ENCODE data around the gene LDLRAD4. TPM values are rescaled to one million over a fixed set of nuclear protein-coding genes. Genes with fewer than 3 reads are reported as not detected.
"Not testable (repeated sequence)": the region's sequence is repeated elsewhere in the genome, so short reads cannot be mapped to it uniquely, and the experiment has no call there.

Gene LDLRAD4
- polyA plus RNA-seq, 1 donor, result 9.1 TPM

DNA sequence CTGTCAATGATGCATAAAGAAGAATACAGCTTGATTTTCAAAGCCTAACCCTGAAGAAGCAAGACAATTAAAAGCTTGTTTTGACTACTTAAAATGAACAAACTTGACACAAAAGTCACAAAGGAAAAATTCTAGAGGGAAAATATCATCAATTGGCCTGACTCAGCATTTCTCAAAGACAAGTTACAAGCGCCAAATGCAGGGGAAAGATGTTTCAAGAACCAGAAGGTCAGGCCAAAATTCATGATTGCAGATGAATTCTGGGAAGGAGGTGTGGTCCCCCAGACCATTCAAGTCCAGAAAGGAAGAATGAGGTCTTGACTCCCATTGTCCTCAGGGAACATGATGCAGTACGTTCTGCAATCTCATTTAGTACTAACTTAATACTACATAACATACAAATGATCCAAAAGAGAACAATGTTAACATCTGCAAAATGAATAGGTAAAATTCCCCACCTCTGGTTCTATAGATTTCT is 443.3 kb downstream of the LDLRAD4 start:
- Histone ChIP-seq H3K27me3 (ENCODE audit: control insufficient read depth, insufficient read depth, low read length) (no peaks in the 10 kb centered on the region), H3K9me3 (ENCODE audit: control insufficient read depth, low read depth, low read length) (no peaks in the 10 kb centered on the region), H3K36me3 (ENCODE audit: control insufficient read depth, insufficient read depth, low read length) (peaks cover 6% of the 10 kb centered on the region), H3K4me3 (ENCODE audit: low read length) (no peak overlapping the region), H3K27ac (ENCODE audit: low read length) (no peak overlapping the region), H3K4me1 (ENCODE audit: control insufficient read depth, insufficient read depth, low read length) (no peaks in the 10 kb centered on the region)
- no peak for DNase-seq
- no CpG with 5 or more reads among the region's 2 CpGs for WGBS (ENCODE audit: insufficient coverage, low lambda C conversion rate)

DNA sequence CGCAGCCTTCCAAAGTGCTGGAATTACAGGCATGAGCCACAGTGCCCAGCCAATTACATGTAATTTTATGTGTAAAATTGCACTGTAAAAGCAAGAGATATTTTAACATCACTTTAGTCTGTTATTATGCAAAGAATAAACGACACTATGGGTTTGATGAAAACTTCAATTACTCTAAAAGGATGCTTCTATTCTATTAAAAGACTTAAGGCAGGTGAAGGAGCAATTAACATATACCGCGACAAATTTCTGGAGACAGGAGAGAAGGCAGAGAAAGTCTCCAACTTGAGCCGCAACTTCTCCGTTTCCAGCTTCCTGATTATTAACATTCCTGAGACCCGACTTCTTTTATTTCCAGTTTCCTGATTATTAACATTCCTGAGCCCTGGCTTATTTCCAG is 454.1 kb downstream of the LDLRAD4 start:
- Histone ChIP-seq H3K27ac (ENCODE audit: low read length) (no peak overlapping the region), H3K4me3 (ENCODE audit: low read length) (no peak overlapping the region), H3K36me3 (ENCODE audit: control insufficient read depth, insufficient read depth, low read length) (peaks cover 14% of the 10 kb centered on the region), H3K9me3 (ENCODE audit: control insufficient read depth, low read depth, low read length) (no peaks in the 10 kb centered on the region), H3K27me3 (ENCODE audit: control insufficient read depth, insufficient read depth, low read length) (no peaks in the 10 kb centered on the region), H3K4me1 (ENCODE audit: control insufficient read depth, insufficient read depth, low read length) (no peaks in the 10 kb centered on the region)
- 100% methylated on average over 4 of the region's 7 CpGs for WGBS (ENCODE audit: insufficient coverage, low lambda C conversion rate)
- no peak for DNase-seq

DNA sequence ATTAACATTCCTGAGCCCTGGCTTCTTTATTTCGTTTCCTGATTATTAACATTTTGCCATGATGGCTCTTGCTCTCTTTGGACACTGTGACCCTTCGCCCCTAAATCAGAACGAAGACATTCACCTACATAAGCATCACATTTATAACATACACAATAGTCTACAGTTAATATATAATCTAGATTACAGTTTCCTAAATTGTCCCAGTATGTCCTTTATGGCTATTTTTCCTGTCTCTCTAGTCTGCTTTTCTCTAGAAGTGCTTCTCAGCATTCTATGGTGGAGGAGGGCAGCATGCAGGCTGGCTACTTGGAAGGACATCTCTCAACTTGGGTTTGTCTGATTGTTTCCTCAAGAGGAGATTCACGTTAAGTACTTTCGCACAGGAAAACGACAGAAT is 457.9 kb downstream of the LDLRAD4 start:
- Histone ChIP-seq H3K9me3 (ENCODE audit: control insufficient read depth, low read depth, low read length) (no peaks in the 10 kb centered on the region), H3K4me1 (ENCODE audit: control insufficient read depth, insufficient read depth, low read length) (no peaks in the 10 kb centered on the region), H3K27ac (ENCODE audit: low read length) (no peak overlapping the region), H3K27me3 (ENCODE audit: control insufficient read depth, insufficient read depth, low read length) (no peaks in the 10 kb centered on the region), H3K36me3 (ENCODE audit: control insufficient read depth, insufficient read depth, low read length) (no peaks in the 10 kb centered on the region), H3K4me3 (ENCODE audit: low read length) (no peak overlapping the region)
- 77% methylated on average over 3 of the region's 6 CpGs for WGBS (ENCODE audit: insufficient coverage, low lambda C conversion rate)
- DNase-seq, result no peak

DNA sequence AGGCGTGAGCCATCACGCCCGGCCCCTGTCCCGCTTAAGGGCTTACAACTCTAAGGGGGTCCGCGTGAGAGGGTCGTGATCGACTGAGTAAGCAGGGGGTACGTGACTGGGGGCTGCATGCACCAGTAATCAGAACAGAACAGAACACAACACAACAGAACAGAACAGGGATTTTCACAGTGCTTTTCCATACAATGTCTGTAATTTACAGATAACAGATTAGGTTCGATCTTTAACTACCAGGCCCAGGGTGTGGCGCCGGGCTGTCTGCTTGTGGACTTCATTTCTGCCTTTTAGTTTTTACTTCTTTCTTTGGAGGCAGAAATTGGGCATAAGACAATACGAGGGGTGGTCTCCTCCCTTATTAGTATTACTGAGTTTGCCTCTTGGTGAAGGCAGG is 458.8 kb downstream of the LDLRAD4 start:
- WGBS (ENCODE audit: insufficient coverage, low lambda C conversion rate), result 100% methylated on average over 2 of the region's 13 CpGs

DNA sequence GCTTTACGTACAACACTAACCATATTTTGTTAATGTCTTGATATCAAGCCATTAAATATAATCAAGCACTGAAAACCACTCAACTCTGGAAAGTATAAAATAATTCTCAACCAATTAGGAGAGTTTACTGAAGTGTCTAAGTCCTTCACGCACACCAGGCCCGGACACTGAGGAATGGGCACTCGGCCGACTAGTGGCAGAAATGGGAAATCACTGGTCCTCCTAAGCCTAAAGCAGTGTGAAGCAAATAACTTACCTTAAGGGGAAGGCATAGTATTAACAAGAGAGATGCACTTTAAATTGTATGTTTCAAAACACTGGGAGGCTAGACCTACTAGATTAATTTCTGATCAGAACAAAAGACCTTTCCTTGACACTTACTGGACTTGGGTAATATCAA is 462.1 kb downstream of the LDLRAD4 start:
- no peak overlapping the region for H3K4me3 ChIP-seq (ENCODE audit: low read length)
- H3K27me3 ChIP-seq (ENCODE audit: control insufficient read depth, insufficient read depth, low read length), result no peaks in the 10 kb centered on the region
- no peaks in the 10 kb centered on the region for H3K9me3 ChIP-seq (ENCODE audit: control insufficient read depth, low read depth, low read length)
- no peak for DNase-seq
- H3K4me1 ChIP-seq (ENCODE audit: control insufficient read depth, insufficient read depth, low read length), result no peaks in the 10 kb centered on the region
- peaks cover 3% of the 10 kb centered on the region for H3K36me3 ChIP-seq (ENCODE audit: control insufficient read depth, insufficient read depth, low read length)
- no CpG with 5 or more reads among the region's 5 CpGs for WGBS (ENCODE audit: insufficient coverage, low lambda C conversion rate)
- no peak overlapping the region for H3K27ac ChIP-seq (ENCODE audit: low read length)

More for the DNA sequence above, 458.8 kb downstream of the LDLRAD4 start:
- H3K4me3 ChIP-seq (ENCODE audit: low read length); H3K4me1 ChIP-seq (ENCODE audit: control insufficient read depth, insufficient read depth, low read length); H3K9me3 ChIP-seq (ENCODE audit: control insufficient read depth, low read depth, low read length); H3K27me3 ChIP-seq (ENCODE audit: control insufficient read depth, insufficient read depth, low read length); H3K27ac ChIP-seq (ENCODE audit: low read length); H3K36me3 ChIP-seq (ENCODE audit: control insufficient read depth, insufficient read depth, low read length); DNase-seq: not testable (repeated sequence)

DNA sequence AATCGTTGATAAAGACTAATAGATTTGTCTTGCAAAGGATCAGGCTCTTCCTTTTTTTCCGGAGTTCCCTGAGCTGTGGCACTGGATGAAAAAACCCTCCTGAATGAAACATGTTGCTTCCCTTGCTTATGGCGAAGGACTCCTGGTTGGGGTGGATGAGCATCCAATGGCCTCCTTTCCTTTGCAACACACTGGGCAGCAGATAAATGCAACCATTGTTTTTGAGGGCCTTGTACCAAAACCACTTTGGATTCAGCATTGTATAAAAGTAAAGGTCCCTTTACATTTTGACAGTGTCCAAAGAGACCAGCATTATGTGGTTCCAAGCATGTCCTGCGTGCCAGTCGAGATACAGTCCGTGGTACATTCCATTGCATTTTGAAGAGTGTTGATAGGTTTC is 463.1 kb downstream of the LDLRAD4 start:
- H3K27me3 ChIP-seq (ENCODE audit: control insufficient read depth, insufficient read depth, low read length), result no peaks in the 10 kb centered on the region
- H3K36me3 ChIP-seq (ENCODE audit: control insufficient read depth, insufficient read depth, low read length), result peaks cover 3% of the 10 kb centered on the region
- no peak for DNase-seq
- H3K4me1 ChIP-seq (ENCODE audit: control insufficient read depth, insufficient read depth, low read length), result no peaks in the 10 kb centered on the region
- no peak overlapping the region for H3K4me3 ChIP-seq (ENCODE audit: low read length)
- WGBS (ENCODE audit: insufficient coverage, low lambda C conversion rate), result 94% methylated on average over 3 of the region's 6 CpGs
- no peak overlapping the region for H3K27ac ChIP-seq (ENCODE audit: low read length)
- no peaks in the 10 kb centered on the region for H3K9me3 ChIP-seq (ENCODE audit: control insufficient read depth, low read depth, low read length)

DNA sequence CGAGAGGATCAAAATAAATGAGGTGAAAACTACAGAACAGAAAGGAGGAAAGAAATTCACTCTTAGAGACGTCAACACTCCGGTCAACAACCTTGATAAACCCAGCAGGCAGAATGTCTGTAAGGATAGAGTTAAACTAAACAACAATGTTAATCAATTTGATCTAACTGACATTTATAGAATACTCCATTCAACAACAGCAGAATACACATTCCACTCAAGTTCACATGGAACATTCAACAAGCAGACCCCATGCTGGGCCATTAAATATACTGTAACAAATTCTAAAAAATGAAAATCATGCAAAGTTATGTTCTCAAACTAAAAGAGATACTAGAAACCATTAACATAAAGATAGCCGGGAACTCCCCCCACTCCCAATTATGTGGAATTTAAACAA is 466.0 kb downstream of the LDLRAD4 start:
- Histone ChIP-seq H3K4me1 (ENCODE audit: control insufficient read depth, insufficient read depth, low read length) (no peaks in the 10 kb centered on the region), H3K4me3 (ENCODE audit: low read length) (no peak overlapping the region), H3K9me3 (ENCODE audit: control insufficient read depth, low read depth, low read length) (no peaks in the 10 kb centered on the region), H3K27me3 (ENCODE audit: control insufficient read depth, insufficient read depth, low read length) (no peaks in the 10 kb centered on the region), H3K27ac (ENCODE audit: low read length) (no peak overlapping the region), H3K36me3 (ENCODE audit: control insufficient read depth, insufficient read depth, low read length) (peaks cover 3% of the 10 kb centered on the region)
- WGBS (ENCODE audit: insufficient coverage, low lambda C conversion rate), result 100% methylated on average over 2 of the region's 4 CpGs
- no peak for DNase-seq

DNA sequence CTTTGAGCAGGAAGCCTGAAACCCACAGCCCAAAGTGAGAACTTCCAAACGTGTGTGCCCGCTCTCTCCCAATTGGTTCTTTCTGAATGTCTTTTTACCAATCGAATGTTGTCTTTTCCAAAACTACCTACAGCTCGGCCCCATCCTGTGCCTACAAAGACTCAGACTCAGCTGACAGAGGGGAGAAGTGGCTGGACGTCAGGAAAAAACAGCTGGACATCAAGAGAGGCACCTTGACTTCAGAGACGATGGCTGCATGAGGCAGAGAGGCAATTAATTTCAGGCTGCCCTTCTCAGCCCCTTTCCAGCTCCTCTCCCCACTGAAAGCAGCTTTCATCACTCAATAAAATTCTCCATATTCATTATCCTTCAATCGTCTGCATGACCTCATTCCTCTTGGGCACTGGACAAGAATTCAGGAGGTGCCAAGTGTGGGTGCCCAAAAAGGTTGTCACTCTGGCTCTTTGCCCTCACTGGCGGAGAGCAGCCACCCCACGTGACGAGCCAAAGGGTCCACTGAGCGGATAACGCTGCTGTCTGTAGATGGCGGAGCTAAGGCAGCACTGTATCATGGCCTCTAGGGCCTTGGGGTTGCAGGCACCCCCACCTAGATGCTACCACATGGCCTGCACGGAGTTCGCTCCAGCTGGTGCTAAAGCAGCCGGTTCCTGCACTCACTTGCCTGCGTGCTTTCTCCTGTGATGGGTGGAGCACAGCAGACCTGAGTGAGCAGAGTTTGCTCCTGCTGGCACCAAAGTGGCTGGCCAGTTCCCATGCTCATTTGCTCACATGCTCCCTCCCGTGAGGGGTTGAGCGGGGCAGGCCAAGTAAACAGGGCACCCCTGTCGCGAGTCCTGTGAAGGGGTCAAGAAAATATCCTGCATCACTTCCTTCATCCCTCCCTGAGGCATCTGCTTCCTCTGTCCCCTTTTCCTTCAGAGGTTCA is 469.9 kb downstream of the LDLRAD4 start:
- Histone ChIP-seq H3K4me1 (ENCODE audit: control insufficient read depth, insufficient read depth, low read length) (no peaks in the 10 kb centered on the region), H3K27me3 (ENCODE audit: control insufficient read depth, insufficient read depth, low read length) (no peaks in the 10 kb centered on the region), H3K9me3 (ENCODE audit: control insufficient read depth, low read depth, low read length) (no peaks in the 10 kb centered on the region), H3K4me3 (ENCODE audit: low read length) (no peak overlapping the region), H3K27ac (ENCODE audit: low read length) (no peak overlapping the region), H3K36me3 (ENCODE audit: control insufficient read depth, insufficient read depth, low read length) (no peaks in the 10 kb centered on the region)
- DNase-seq, result no peak
- WGBS (ENCODE audit: insufficient coverage, low lambda C conversion rate), result no CpG with 5 or more reads among the region's 21 CpGs

DNA sequence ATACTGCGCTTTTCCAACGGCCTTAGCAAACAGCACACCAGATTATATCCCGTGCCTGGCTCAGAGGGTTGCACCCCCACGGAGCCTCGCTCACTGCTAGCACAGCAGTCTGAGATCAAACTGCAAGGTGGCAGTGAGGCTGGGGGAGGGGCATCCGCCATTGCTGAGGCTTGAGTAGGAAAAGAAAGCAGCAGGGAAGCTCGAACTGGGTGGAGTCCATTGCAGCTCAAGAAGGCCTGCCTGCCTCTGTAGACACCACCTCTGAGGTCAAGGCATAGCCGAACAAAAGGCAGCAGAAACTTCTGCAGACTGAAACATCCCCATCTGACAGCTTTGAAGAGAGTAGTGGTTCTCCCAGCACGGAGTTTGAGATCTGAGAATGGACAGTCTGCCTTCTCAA is 471.5 kb downstream of the LDLRAD4 start:
- not testable (repeated sequence) for H3K36me3 ChIP-seq (ENCODE audit: control insufficient read depth, insufficient read depth, low read length); H3K27me3 ChIP-seq (ENCODE audit: control insufficient read depth, insufficient read depth, low read length)
- no CpG with 5 or more reads among the region's 9 CpGs for WGBS (ENCODE audit: insufficient coverage, low lambda C conversion rate)

DNA sequence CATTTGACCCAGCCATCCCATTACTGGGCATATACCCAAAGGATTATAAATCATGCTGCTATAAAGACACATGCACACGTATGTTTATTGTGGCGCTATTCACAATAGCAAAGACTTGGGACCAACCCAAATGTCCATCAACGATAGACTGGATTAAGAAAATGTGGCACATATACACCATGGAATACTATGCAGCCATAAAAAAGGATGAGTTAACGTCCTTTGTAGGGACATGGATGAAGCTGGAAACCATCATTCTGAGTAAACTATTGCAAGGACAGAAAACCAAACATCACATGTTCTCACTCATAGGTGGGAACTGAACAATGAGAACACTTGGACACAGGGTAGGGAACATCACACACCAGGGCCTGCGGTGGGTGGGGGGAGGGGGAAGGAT is 476.8 kb downstream of the LDLRAD4 start:
- H3K27ac ChIP-seq (ENCODE audit: low read length); H3K36me3 ChIP-seq (ENCODE audit: control insufficient read depth, insufficient read depth, low read length); H3K4me3 ChIP-seq (ENCODE audit: low read length); DNase-seq; H3K4me1 ChIP-seq (ENCODE audit: control insufficient read depth, insufficient read depth, low read length); H3K9me3 ChIP-seq (ENCODE audit: control insufficient read depth, low read depth, low read length); H3K27me3 ChIP-seq (ENCODE audit: control insufficient read depth, insufficient read depth, low read length): not testable (repeated sequence)
- no CpG with 5 or more reads among the region's 5 CpGs for WGBS (ENCODE audit: insufficient coverage, low lambda C conversion rate)

More for the DNA sequence above, 471.5 kb downstream of the LDLRAD4 start:
- H3K4me3 ChIP-seq (ENCODE audit: low read length); H3K9me3 ChIP-seq (ENCODE audit: control insufficient read depth, low read depth, low read length); H3K27ac ChIP-seq (ENCODE audit: low read length); H3K4me1 ChIP-seq (ENCODE audit: control insufficient read depth, insufficient read depth, low read length); DNase-seq: not testable (repeated sequence)

DNA sequence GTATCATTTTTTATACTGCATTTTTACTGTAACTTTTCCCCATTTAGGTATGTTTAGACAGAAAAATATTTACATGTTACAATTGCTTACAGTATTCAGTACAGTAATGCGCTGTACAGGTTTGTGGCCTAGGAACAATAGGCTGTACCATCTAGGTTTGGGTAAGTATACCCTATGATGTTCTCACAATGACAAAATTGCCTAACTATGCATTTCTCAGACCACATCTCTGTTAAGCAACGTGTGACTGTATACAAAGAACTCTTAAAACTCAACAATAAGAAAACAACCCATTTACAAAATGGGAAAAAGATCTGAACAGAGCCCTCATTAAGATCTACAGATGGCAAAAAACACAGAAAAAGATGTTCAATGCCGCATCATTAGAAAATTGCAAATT is 478.4 kb downstream of the LDLRAD4 start:
- Histone ChIP-seq H3K4me3 (ENCODE audit: low read length) (no peak overlapping the region), H3K36me3 (ENCODE audit: control insufficient read depth, insufficient read depth, low read length) (no peaks in the 10 kb centered on the region), H3K9me3 (ENCODE audit: control insufficient read depth, low read depth, low read length) (peaks cover 9% of the 10 kb centered on the region), H3K27me3 (ENCODE audit: control insufficient read depth, insufficient read depth, low read length) (no peaks in the 10 kb centered on the region), H3K27ac (ENCODE audit: low read length) (no peak overlapping the region), H3K4me1 (ENCODE audit: control insufficient read depth, insufficient read depth, low read length) (no peaks in the 10 kb centered on the region)
- no peak for DNase-seq
- 80% methylated on average over 1 of the region's 3 CpGs for WGBS (ENCODE audit: insufficient coverage, low lambda C conversion rate)

Measured in large intestine (tissue), 3 donors.